Activated T-helper 1 cell treated with anti-CD3 and anti-CD28 coated beads, Interleukin-2, amount 50 U/mL, for 16 hours (primary cell): ENCODE results near the gene CCL7.

Experiments
- DNase-seq, 2 donors: peaks; one replicate each; pipeline ENCODE4 v3.0.0-alpha.2; 2020; ENCODE audit warnings: low read depth in 1 of 2, low spot score in 1 of 2

Gene CCL7

DNA sequence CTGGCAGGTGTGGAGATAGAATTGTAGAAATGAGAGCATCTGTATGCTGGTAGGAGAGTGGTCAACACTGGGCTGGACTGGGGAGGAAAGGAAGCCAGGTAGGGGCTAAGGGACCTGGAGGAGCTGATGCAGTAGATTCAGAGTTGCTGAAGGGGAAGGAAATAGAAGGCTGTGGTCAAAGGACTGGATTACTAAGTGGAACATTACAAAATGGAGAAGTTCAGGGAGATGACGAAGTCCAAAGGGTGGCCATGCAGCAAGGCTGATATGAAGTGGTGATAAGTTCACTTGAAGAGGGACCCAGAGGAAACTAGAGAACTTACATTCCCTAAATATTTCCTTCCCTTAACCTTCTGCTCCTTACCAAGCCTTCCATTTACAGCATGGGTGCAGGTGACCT, 23.6 kb upstream of the CCL7 start:
- DNase-seq, result no peak

DNA sequence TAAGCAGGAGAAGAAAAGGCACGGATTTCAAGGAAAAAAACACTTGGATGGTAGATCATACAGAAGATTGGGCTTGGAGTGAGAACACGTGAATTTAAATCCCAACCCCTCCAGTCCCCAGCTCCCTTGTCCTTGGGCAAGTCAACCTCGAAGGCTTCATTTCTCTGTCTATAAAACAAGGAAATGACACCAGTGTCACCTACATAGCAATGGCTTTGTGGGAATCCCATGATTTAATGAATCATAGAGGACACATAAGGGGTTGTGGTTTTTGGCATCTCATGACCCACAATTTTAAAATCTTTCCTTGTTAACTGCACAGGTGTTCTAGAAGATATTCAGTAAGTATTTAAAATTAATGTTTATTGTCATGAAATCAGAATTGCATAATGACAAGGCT, 23.1 kb upstream of the CCL7 start:
- no peak for DNase-seq

DNA sequence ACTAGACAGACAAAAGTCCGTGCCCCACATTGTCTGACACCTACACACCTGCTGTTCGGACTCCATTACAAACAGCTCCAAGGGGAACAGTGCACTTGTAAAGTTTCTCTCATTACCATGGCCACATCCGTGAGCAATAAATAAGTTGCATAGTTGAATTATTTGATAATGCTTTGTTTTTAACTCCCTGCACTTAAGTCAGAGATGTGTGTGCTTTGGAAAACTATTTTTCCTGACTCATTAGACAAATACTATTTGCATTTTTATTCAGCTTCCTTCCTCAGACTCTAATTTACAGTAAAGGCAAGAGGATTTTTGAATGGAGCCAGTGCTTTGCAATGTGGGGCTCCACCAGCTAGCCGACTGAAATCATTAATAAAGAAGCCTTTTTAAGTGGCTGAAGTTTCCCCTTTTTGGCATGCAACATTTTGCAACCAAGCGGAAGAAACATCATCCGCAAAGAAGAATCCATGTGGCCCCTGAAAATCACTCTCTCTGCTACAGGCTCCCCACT, 21.5 kb upstream of the CCL7 start:
- DNase-seq, result no peak

DNA sequence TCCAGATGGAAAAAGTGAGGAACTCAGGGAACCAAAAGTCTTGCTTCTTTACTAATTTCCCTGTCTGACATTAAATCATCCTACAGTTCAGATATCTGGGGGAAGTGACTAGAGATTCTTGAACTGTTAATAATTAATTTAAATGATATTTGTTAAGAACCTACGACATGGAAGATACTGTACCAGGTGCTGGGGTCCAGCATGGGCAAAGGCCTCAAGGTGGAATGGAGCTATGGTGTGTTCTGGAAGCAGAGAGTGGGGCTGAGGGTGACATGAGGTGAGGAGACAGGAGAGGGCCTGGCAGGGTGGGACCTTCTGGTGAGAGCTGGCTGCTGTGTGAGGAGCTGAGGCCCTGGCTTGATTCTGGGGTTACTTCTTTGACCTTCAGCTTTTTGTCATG, 21.0 kb upstream of the CCL7 start:
- no peak for DNase-seq

DNA sequence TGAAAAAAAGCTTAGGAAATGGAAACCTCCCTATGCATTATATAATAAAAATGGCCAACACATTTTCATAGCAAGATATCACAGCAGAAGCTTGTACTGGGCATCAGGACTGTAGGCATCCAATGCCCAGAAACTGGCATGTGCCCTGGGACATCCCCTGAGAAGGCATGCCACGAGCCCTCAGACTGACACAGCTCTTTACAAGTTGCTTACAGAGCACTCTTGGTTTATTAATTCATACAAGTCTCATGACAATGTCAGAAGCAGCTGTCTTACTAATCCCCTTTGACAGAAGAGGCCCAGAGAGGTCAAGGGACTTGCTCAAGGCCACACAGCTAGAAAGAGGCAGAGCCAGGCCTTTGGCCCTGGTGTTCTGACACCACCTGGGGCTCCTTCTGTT, 20.5 kb upstream of the CCL7 start:
- DNase-seq, result no peak

DNA sequence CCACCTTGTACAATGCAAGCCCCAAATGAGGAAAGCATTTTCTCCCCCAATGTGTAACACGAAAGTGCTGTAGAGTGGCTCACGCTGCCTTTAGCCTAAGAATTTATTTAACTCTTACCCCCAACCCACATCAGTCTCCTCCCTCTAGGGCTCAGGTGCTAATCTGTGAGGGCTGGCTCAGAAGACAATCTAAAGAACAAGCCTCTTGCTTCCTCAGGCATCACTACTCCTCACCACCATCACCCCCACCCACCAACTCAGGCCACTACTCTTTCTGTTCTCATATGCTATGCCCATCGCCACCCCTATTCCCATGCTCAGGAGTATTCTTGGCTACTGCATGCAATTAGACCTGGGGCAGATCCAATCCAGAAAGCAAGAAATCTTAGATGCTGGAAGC, 18.8 kb upstream of the CCL7 start:
- DNase-seq, result no peak

DNA sequence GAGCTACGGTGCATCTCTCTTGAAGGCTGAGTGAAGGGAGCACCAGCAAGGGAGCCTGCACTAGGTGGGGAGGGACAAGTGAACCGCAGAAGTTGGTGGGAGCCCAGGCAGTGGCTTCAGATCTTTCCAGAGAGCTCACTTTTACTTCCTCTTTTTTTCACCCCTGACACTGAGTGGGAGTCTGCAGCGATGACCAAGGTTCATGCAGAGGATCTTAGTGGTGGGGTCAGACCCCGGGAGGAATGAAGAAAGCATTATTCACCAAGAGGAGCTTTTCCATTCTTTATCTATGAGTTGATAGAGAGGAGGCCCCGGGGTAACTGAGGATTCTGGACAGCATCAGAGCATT, 18.0 kb upstream of the CCL7 start:
- no peak for DNase-seq

DNA sequence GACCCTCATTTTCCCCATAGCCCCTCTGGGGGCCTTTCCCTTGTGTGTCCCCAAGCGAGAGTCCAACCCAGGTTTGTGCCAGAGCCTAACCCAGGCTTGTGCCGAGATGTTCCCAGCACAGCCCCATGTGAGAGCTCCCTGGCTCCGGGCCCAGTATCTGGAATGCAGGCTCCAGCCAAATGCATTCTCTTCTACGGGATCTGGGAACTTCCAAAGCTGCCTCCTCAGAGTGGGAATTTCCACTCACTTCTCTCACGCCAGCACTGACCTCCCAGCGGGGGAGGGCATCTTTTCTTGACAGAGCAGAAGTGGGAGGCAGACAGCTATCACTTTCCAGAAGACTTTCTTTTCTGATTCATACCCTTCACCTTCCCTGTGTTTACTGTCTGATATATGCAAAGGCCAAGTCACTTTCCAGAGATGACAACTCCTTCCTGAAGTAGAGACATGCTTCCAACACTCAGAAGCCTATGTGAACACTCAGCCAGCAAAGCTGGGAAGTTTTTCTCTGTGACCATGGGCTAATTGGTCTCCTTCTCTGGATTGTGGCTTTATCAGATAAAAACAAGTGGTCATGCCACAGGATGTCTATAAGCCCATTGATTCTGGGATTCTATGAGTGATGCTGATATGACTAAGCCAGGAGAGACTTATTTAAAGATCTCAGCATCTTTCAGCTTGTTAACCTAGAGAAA, 17.4 kb upstream of the CCL7 start:
- DNase-seq, result no peak

DNA sequence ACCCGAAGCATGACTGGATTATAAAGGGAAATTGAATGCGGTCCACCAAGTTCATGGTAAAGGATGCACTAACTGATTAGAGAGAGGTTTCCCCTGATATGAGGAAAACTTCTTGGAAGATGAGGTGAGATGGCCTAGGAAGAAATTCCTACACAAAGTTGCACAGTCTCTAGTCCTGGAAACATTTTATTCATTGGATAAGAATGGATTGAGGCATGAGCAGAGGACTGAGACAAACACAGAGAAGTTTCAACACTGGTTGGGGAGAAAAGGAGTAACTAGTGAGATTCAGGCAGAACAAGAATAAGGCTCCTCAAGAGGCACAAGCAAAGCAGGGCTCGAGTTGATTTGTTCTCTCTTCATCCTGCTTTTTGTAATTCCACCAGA, 16.9 kb upstream of the CCL7 start:
- no peak for DNase-seq

DNA sequence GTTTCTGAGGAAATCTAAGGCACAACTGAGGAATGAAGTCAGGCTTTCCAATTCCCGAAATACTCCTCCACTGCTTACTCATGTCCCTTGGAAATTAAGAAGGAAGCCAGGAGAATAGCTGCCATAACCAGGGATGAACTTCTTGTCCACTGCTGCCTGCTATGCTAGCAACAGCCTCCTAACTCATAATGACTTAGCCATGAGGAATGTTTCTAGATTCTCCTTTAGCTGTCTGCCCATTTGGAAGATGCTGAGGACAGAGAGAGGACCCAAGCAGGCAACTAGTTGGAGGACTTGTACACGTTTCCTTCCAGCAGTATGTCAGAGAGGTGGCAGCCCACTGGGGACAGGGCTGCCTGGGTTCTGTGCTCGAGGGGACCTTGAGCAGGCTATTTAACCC, 15.9 kb upstream of the CCL7 start:
- no peak for DNase-seq

DNA sequence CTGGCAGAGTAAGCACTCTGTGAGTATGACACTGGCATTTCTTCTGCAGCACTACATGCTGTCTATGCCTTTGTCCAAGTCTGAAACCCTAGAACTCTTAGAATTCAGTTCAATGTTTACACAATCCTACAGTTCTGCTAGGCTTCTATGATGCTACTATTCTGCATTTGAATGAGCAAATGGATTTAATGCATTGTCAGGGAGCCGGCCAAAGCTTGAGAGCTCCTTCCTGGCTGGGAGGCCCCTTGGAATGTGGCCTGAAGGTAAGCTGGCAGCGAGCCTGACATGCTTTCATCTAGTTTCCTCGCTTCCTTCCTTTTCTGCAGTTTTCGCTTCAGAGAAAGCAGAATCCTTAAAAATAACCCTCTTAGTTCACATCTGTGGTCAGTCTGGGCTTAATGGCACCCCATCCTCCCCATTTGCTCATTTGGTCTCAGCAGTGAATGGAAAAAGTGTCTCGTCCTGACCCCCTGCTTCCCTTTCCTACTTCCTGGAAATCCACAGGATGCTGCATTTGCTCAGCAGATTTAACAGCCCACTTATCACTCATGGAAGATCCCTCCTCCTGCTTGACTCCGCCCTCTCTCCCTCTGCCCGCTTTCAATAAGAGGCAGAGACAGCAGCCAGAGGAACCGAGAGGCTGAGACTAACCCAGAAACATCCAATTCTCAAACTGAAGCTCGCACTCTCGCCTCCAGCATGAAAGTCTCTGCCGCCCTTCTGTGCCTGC, 15.2 kb upstream of the CCL7 start, which contains the start of gene CCL2:
TSS of gene CCL2 (plus strand) at position 635 of the 730 bp plus-strand sequence. CDS start at position 700, 65 bp downstream.
- no peak for DNase-seq

DNA sequence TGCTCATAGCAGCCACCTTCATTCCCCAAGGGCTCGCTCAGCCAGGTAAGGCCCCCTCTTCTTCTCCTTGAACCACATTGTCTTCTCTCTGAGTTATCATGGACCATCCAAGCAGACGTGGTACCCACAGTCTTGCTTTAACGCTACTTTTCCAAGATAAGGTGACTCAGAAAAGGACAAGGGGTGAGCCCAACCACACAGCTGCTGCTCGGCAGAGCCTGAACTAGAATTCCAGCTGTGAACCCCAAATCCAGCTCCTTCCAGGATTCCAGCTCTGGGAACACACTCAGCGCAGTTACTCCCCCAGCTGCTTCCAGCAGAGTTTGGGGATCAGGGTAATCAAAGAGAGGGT, 14.7 kb upstream of the CCL7 start:
- DNase-seq, result no peak

DNA sequence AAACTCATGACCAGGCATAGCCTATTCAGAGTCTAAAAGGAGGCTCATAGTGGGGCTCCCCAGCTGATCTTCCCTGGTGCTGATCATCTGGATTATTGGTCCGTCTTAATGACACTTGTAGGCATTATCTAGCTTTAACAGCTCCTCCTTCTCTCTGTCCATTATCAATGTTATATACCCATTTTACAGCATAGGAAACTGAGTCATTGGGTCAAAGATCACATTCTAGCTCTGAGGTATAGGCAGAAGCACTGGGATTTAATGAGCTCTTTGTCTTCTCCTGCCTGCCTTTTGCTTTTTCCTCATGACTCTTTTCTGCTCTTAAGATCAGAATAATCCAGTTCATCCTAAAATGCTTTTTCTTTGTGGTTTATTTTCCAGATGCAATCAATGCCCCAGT, 14.2 kb upstream of the CCL7 start:
- no peak for DNase-seq

DNA sequence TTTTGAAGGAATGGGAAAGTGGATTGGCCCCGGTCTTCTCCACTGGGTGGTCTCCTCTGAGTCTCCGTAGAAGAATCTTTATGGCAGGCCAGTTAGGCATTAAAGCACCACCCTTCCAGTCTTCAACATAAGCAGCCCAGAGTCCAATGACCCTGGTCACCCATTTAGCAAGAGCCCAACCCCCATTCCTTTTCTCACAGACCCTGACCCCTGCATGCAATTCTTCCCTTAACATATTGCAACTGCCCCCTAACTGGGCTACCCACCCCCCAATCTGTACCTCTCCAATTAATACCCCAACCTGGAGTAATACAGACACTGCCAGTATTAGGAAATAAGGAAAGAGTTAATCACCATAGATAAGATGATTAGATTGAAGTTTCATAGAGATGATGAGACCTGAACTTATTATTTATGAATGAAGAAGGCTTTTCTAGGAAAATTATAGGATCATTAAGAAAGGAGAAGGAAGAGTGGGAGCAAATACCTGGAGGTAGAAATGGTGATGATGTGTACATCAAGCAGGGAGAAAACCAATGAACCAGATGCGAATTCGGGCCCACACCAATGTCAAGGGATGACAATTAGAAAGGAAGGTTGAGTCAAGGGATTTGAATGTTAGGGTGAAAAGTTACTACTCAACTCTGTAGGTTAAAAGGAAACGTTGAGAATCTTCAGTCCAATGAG, 12.6 kb upstream of the CCL7 start:
- no peak for DNase-seq

DNA sequence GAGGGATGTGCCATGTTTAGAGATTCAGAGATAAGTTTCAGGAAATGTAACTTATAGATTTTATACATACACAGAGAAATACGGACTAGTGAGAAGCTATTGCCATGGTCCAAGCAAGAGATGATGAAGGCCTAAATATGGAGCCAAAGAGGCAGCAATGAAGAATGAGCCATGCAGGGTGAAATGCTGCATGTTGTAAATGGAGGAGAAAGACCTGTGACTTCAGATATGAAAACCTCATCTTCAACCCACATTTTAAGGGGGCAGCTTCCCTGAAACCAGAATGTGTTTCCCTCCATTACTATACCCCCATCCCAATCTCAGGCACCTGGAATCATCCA, 12.1 kb upstream of the CCL7 start:
- no peak for DNase-seq

DNA sequence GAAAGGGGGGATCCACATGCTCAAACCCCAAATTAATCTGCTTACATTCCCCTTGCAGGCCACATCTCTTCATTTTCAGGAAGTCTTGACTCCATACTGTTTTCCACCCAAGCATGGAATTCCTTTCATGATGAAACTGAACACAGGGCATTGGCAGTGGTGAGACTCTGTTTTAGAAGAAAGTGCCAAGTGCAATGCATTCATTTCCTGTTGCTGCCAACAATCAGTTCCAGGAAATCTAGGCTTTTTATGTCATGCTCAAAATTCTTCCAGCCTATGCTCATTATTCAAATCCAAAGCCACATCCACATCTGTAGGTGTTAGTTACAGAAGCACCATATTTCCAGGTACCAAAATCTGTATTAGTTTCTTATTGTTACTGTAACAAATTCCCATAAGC, 10.9 kb upstream of the CCL7 start:
- no peak for DNase-seq

DNA sequence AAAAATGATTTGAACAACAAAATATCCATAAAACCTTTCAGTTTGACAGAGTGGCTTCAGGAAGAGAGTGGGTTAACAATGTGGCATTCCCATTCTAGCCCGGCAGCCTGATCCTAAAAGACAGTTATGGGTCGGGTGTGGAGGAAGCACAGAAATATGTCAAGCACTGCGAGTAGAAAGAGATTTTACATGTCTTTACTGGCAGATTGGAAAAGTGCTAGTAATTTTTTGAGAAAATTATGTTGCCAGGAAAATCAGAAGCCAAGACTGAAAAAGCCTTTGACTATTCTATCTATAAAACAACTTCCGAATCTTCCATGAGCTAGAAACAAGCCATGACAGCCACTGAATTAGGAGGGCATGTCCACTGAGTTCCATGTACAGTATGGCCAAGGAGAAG, 9.2 kb upstream of the CCL7 start:
- no peak for DNase-seq

DNA sequence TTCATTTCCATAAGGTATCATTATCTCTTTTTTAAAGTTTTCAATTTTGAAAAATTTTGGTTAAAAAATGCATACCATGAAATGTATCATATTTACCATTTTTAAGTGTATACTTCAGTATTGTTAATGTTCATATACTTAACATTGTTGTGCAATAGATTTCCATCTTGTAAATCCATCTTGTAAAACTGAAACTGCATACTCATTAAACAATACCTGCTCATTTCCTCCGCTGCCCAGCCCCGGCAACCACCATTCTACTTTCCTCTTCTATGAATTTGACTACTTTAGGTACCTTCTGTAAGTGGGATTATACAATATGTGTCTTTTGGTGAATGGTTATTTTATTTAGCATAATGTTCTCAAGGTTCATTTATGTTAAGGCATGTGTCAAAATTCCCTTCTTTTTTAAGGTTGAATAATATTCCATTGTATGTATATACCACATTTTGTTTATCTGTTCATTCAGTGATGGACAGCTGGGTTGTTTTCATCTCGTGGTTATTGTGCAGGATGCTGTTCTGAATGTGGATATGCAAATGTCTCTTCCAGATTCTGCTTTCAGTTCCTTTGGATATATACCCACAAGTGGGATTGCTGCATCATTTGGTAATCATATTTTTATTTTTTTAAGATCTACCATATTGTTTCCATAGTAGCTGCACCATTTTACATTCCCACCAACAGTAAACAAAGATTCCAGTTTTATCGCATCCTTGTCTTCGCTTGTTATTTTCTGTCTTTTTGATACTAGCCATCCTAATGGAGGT, 8.3 kb upstream of the CCL7 start:
- no peak for DNase-seq

DNA sequence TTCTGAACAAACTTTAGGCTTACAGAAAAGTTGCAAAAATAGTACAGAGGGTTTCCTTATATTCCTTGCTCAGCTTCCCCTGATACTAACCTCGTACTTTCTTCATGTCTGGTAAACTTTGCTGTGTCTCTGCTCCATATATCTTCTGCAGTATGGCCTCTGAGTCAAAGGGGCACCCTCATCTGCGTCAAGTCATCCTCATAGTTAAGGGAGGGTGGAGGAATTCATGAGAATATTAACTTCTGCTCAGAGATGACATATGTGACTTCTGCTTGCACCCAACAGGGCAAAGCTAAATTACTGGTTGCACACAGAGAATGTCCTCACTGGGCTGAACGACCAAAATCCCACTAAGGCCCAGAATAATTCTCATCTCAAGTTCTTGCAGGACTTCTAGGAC, 4.3 kb upstream of the CCL7 start:
- DNase-seq, result no peak

DNA sequence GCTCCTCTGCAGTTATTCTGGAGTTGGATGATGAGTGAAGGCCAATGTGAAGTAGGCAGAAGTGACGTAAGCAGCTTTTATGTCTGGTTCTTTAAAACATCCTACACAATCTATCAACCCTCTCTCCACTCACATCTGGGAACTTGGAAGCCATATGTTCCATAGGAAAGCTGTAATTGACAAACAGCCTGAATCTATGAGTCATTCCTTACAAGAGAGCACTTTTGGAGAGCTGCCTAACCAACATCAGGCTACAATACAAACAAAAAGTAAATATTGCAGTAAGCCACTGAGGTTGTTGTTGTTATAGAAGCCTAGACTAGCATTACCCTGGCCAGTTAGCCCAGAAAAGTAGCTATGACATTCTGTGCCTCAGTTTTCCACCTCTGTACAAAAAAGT, 5.9 kb downstream of the CCL7 start:
- DNase-seq, result no peak

DNA sequence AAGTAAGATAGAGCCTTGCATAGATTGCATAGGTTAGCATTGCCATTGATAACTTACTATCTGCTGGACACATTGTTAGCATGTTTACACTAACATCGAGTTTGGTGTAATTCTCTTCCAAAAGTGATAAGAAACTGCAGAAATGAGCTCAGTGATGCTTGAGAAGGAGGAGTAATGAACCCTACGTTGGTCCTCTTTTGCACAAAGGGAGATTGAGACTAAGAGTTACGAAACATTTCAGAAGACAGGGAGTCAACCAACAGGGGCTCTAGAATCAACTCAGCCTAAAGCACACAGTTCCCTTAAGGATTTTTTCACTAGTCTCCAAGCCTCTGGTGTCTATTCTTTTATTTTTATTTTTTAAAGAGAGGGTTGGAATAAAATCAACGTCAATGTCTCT, 6.8 kb downstream of the CCL7 start:
- DNase-seq, result no peak

DNA sequence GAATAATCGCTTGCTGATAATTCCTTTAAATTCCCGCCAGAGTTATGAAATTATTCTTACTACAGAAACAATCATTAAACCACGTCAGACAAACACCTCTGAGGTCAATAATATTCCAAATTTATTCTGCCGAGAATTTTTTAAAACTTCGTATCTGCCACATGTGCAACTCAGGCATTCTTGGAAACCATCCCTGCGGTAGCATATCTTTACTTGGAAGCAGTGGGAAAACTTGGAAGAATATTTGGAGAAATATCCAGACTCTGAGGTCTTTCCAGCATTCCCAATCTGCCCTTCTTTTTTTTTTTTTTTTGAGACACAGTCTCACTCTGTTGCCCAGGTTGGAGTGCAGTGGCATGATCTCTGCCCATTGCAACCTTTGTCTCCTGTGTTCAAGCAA, 13.6 kb downstream of the CCL7 start:
- no peak for DNase-seq
